Neural cell (in vitro differentiated cells): ENCODE data around the gene PRH1. TPM values are rescaled to one million over a fixed set of nuclear protein-coding genes. Genes with fewer than 3 reads are reported as not detected.

ENCODE experiments used
- H2AFZ ChIP-seq: fragments of 200-600, 300-800 bp; sonication (generic), shearing (Covaris generic); 2 replicates; pipeline ENCODE4 v1.6.0; 2014; ENCODE audit warnings: low read depth, mild to moderate bottlenecking, antibody characterized with exemption, low read length, moderate library complexity
- H3F3A ChIP-seq: fragments of 200-600 bp; shearing (Covaris generic); 2 replicates; pipeline ENCODE4 v1.6.1; 2016; ENCODE audit warnings: mild to moderate bottlenecking, moderate library complexity, mixed read lengths, antibody characterized with exemption, low read length; ENCODE audit not compliant: insufficient read depth, poor library complexity, severe bottlenecking
- H3K27ac ChIP-seq: fragments of 200-600, 300-800 bp; sonication (generic), shearing (Covaris generic); 2 replicates; pipeline ENCODE4 v1.5.1; 2014; ENCODE audit warnings: mild to moderate bottlenecking, low read length, moderate library complexity
- H3K27me3 ChIP-seq: fragments of 300-800, 200-600 bp; sonication (generic), shearing (Covaris generic); 2 replicates; pipeline ENCODE4 v1.6.0; 2014; ENCODE audit warnings: mild to moderate bottlenecking, low read depth, low read length, moderate library complexity; ENCODE audit not compliant: insufficient read depth
- H3K36me3 ChIP-seq: fragments of 300-800, 200-600 bp; sonication (generic), shearing (Covaris generic); 2 replicates; pipeline ENCODE4 v1.5.1; 2014; ENCODE audit warnings: mild to moderate bottlenecking, antibody characterized with exemption, low read length, moderate library complexity; ENCODE audit not compliant: insufficient read depth
- H3K4me2 ChIP-seq: fragments of 300-800, 200-600 bp; sonication (generic), shearing (Covaris generic); 2 replicates; pipeline ENCODE4 v1.6.0; 2014; ENCODE audit warnings: mild to moderate bottlenecking, low read length
- H3K4me3 ChIP-seq: fragments of 300-800, 200-600 bp; sonication (generic), shearing (Covaris generic); 2 replicates; pipeline ENCODE4 v1.5.1; 2014; ENCODE audit warnings: mild to moderate bottlenecking, low read length, moderate library complexity
- H3K79me2 ChIP-seq: fragments of 200-600 bp; shearing (Covaris generic); replicated peaks from 2 replicates; pipeline ENCODE4 v1.6.0; 2014; ENCODE audit warnings: mild to moderate bottlenecking, low read length, moderate library complexity; ENCODE audit not compliant: insufficient read depth
- H3K9ac ChIP-seq: fragments of 300-800, 200-600 bp; sonication (generic), shearing (Covaris generic); 2 replicates; pipeline ENCODE4 v1.6.1; 2016; ENCODE audit warnings: mild to moderate bottlenecking, low read length, mixed read lengths
- H3K9me2 ChIP-seq: fragments of 200-600 bp; shearing (Covaris generic); 2 replicates; pipeline ENCODE4 v1.6.1; 2016; ENCODE audit warnings: mild to moderate bottlenecking, low read length, mixed read lengths; ENCODE audit not compliant: insufficient read depth
- H3K9me3 ChIP-seq: fragments of 200-600, 300-800 bp; sonication (generic), shearing (Covaris generic); 2 replicates; pipeline ENCODE4 v1.6.1; 2016; ENCODE audit warnings: mild to moderate bottlenecking, mixed run types, low read length, moderate library complexity, mixed read lengths
- H4K20me1 ChIP-seq: fragments of 200-600 bp; shearing (Covaris generic); 2 replicates; pipeline ENCODE4 v1.6.1; 2016; ENCODE audit warnings: mild to moderate bottlenecking, mixed run types; ENCODE audit not compliant: insufficient read depth
- EP300 ChIP-seq: fragments of 450-650 bp; conservative IDR thresholded peaks from 2 replicates; pipeline ENCODE4 v1.6.1; 2014; ENCODE audit warnings: antibody characterized with exemption, mild to moderate bottlenecking, moderate library complexity; ENCODE audit not compliant: poor library complexity, severe bottlenecking
- EZH2 ChIP-seq: fragments of 200-600, 300-800 bp; shearing (Covaris generic), sonication (generic); IDR thresholded peaks from 2 replicates; pipeline ENCODE4 v1.6.1; 2014; ENCODE audit warnings: antibody characterized with exemption, low read length, borderline replicate concordance, mild to moderate bottlenecking; ENCODE audit not compliant: insufficient read depth, poor library complexity, severe bottlenecking
- MXI1 ChIP-seq: fragments of 450-650 bp; conservative IDR thresholded peaks from 2 replicates; pipeline ENCODE4 v1.6.1; 2014; ENCODE audit warnings: antibody characterized with exemption, mild to moderate bottlenecking; ENCODE audit not compliant: poor library complexity, severe bottlenecking
- POLR2AphosphoS5 ChIP-seq: IDR thresholded peaks from 2 replicates; pipeline ENCODE4 v1.6.1; 2012
- RAD21 ChIP-seq: fragments of 450-650 bp; conservative IDR thresholded peaks from 2 replicates; pipeline ENCODE4 v1.6.1; 2014; ENCODE audit warnings: antibody characterized with exemption, mild to moderate bottlenecking, moderate library complexity
- REST ChIP-seq: IDR thresholded peaks from 2 replicates; pipeline ENCODE4 v1.6.1; 2012; ENCODE audit warnings: borderline replicate concordance
- SMC3 ChIP-seq: fragments of 450-650 bp; conservative IDR thresholded peaks from 2 replicates; pipeline ENCODE4 v1.6.1; 2014; ENCODE audit warnings: antibody characterized with exemption, mild to moderate bottlenecking, moderate library complexity; ENCODE audit not compliant: poor library complexity
- TAF1 ChIP-seq: IDR thresholded peaks from 2 replicates; pipeline ENCODE4 v1.6.1; 2012; ENCODE audit warnings: low read depth
- polyA plus RNA-seq: library from polyadenylated mRNA; depleted of rRNA; stranded (reverse); fragments of >200 nt; gene quantifications from 2 replicates; pipeline ENCODE4 v1.2.3, GENCODE V29; 2014
- TF ChIP-seq, protein P1 (sequence below): fragments of 450-650 bp; IDR thresholded peaks from 2 replicates; pipeline ENCODE4 v1.5.1; 2014; ENCODE audit warnings: antibody characterized with exemption, mild to moderate bottlenecking, moderate library complexity; ENCODE audit not compliant: poor library complexity, severe bottlenecking

The PRH1 gene
- polyA plus RNA-seq, 1 donor from 2014 or later = 25.7 TPM

DNA sequence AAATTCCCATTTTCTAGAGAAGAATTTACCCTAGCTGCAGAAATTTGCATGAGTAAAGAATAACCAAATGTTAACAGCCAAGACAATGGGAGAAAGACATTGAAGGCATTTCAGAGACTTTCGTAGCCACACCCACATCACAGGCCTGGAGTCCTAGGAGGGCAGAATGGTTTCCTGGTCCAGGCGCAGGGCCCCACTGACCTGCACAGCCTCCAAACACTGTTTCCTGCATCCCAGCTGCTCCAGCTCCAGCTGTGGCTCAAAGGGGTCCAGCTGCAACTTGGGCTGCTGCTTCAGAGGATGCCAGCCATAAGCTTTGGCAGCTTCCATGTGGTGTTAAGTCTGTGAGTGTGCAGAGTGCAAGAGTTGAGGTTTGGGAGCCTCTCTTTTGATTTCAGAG is 28.2 kb downstream of the PRH1 start:
- H3F3A ChIP-seq = no peaks in the 10 kb centered on the region
- H4K20me1 ChIP-seq = no peaks in the 10 kb centered on the region
- H3K79me2 ChIP-seq = no peaks in the 10 kb centered on the region
- no peak overlapping the region for H3K27ac ChIP-seq
- H3K9me3 ChIP-seq = peaks cover 10% of the 10 kb centered on the region
- TF ChIP-seq RAD21 = no peak
- no peak for TF ChIP-seq MXI1
- no peak for TF ChIP-seq EP300
- no peak for TF ChIP-seq POLR2AphosphoS5
- no peak for TF ChIP-seq REST
- TF ChIP-seq SMC3 = no peak
- H3K27me3 ChIP-seq = no peaks in the 10 kb centered on the region
- H3K9me2 ChIP-seq = no peaks in the 10 kb centered on the region
- H3K4me2 ChIP-seq = no peak overlapping the region
- H3K4me3 ChIP-seq = no peak overlapping the region
- H3K9ac ChIP-seq = no peak overlapping the region
- no peaks in the 10 kb centered on the region for H3K36me3 ChIP-seq
- no peak overlapping the region for H2AFZ ChIP-seq

DNA sequence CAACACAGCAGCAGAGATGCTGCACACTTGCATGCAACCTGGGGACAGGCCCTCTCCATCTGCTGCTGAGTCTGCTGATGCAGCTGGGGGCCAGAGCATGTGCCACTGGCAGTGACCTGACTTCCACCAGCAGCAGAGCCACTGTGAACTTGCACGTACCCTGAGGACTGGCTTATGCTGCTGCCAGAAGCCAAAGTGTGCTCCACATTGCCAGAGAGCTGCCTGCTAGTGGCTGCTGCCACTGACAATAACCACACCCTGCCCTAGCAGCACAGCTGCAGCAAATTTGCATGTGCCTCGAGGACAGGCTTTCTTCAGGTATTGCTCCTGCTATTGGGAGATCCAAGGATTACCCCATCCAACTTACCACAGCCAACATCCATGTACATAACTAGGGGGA is 30.3 kb downstream of the PRH1 start:
- TF ChIP-seq EZH2 (no peak), TAF1 (no peak), REST (no peak), POLR2AphosphoS5 (no peak), RAD21 (no peak), MXI1 (no peak), EP300 (no peak), SMC3 (no peak)
- TF ChIP-seq, protein P1, sequence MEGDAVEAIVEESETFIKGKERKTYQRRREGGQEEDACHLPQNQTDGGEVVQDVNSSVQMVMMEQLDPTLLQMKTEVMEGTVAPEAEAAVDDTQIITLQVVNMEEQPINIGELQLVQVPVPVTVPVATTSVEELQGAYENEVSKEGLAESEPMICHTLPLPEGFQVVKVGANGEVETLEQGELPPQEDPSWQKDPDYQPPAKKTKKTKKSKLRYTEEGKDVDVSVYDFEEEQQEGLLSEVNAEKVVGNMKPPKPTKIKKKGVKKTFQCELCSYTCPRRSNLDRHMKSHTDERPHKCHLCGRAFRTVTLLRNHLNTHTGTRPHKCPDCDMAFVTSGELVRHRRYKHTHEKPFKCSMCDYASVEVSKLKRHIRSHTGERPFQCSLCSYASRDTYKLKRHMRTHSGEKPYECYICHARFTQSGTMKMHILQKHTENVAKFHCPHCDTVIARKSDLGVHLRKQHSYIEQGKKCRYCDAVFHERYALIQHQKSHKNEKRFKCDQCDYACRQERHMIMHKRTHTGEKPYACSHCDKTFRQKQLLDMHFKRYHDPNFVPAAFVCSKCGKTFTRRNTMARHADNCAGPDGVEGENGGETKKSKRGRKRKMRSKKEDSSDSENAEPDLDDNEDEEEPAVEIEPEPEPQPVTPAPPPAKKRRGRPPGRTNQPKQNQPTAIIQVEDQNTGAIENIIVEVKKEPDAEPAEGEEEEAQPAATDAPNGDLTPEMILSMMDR = no peak
- Histone ChIP-seq H3F3A (no peaks in the 10 kb centered on the region), H2AFZ (no peak overlapping the region), H3K9me3 (peaks cover 10% of the 10 kb centered on the region), H4K20me1 (no peaks in the 10 kb centered on the region), H3K27me3 (no peaks in the 10 kb centered on the region), H3K4me3 (no peak overlapping the region), H3K79me2 (no peaks in the 10 kb centered on the region), H3K9ac (no peak overlapping the region), H3K36me3 (no peaks in the 10 kb centered on the region), H3K9me2 (no peaks in the 10 kb centered on the region), H3K4me2 (no peak overlapping the region), H3K27ac (no peak overlapping the region)
